ENCODE results near the gene ZC3H15.

ZC3H15 gene

GRCh38 chr2:186523791-186524190 is 37.7 kb downstream of the ZC3H15 start:
- Histone ChIP-seq H3K4me3 (ENCODE audit: low read depth in 1 of 2, low read length in 2 of 2) (no peak overlapping the region), H3K27me3 (ENCODE audit: low read depth, low read length) (no peaks in the 10 kb centered on the region), H3K9me3 (ENCODE audit: control insufficient read depth in 1 of 2, low read length in 2 of 2) (no peaks in the 10 kb centered on the region), H3K36me3 (ENCODE audit: control insufficient read depth in 1 of 2, insufficient read depth in 2 of 2, low read length in 2 of 2) (peaks cover 3 to 11% of the 10 kb centered on the region in 2 donors), H3K4me1 (ENCODE audit: control insufficient read depth in 1 of 2, insufficient read depth in 2 of 2, low read length in 2 of 2) (peaks cover 0 to 4% of the 10 kb centered on the region in 2 donors), H3K27ac (ENCODE audit: low read length) (no peak overlapping the region)

- Histone ChIP-seq H3K4me1 (ENCODE audit: control insufficient read depth in 1 of 2, insufficient read depth in 2 of 2, low read length in 2 of 2) (peaks cover 0 to 4% of the 10 kb centered on the region in 2 donors), H3K27ac (ENCODE audit: low read length) (no peak overlapping the region), H3K4me3 (ENCODE audit: low read depth in 1 of 2, low read length in 2 of 2) (no peak overlapping the region), H3K27me3 (ENCODE audit: low read depth, low read length) (no peaks in the 10 kb centered on the region), H3K36me3 (ENCODE audit: control insufficient read depth in 1 of 2, insufficient read depth in 2 of 2, low read length in 2 of 2) (peaks cover under 1 to 1% of the 10 kb centered on the region in 2 donors), H3K9me3 (ENCODE audit: control insufficient read depth in 1 of 2, low read length in 2 of 2) (no peaks in the 10 kb centered on the region)
These were observed 40.2 kb downstream of the ZC3H15 start for GRCh38 chr2:186526281-186526680.

- Histone ChIP-seq H3K36me3 (ENCODE audit: control insufficient read depth in 1 of 2, insufficient read depth in 2 of 2, low read length in 2 of 2) (no peaks in the 10 kb centered on the region), H3K4me3 (ENCODE audit: low read depth in 1 of 2, low read length in 2 of 2) (no peak overlapping the region), H3K27me3 (ENCODE audit: low read depth, low read length) (no peaks in the 10 kb centered on the region), H3K4me1 (ENCODE audit: control insufficient read depth in 1 of 2, insufficient read depth in 2 of 2, low read length in 2 of 2) (peaks cover 0 to 9% of the 10 kb centered on the region in 2 donors), H3K9me3 (ENCODE audit: control insufficient read depth in 1 of 2, low read length in 2 of 2) (no peaks in the 10 kb centered on the region), H3K27ac (ENCODE audit: low read length) (no peak overlapping the region)
These were observed 44.3 kb downstream of the ZC3H15 start for GRCh38 chr2:186530314-186530713.

- no peaks in the 10 kb centered on the region for H3K9me3 ChIP-seq (ENCODE audit: control insufficient read depth in 1 of 2, low read length in 2 of 2)
- no peaks in the 10 kb centered on the region for H3K27me3 ChIP-seq (ENCODE audit: low read depth, low read length)
- H3K4me1 ChIP-seq (ENCODE audit: control insufficient read depth in 1 of 2, insufficient read depth in 2 of 2, low read length in 2 of 2): peaks cover 0 to 9% of the 10 kb centered on the region in 2 donors
- no peak overlapping the region for H3K27ac ChIP-seq (ENCODE audit: low read length)
- H3K36me3 ChIP-seq (ENCODE audit: control insufficient read depth in 1 of 2, insufficient read depth in 2 of 2, low read length in 2 of 2): no peaks in the 10 kb centered on the region
- no peak overlapping the region for H3K4me3 ChIP-seq (ENCODE audit: low read depth in 1 of 2, low read length in 2 of 2)
These were observed 45.3 kb downstream of the ZC3H15 start for GRCh38 chr2:186531257-186531775.

GRCh38 chr2:186532891-186533290 is 46.8 kb downstream of the ZC3H15 start:
- H3K4me1 ChIP-seq (ENCODE audit: control insufficient read depth in 1 of 2, insufficient read depth in 2 of 2, low read length in 2 of 2): peaks cover 0 to 9% of the 10 kb centered on the region in 2 donors
- H3K27me3 ChIP-seq (ENCODE audit: low read depth, low read length): no peaks in the 10 kb centered on the region
- H3K27ac ChIP-seq (ENCODE audit: low read length): no peak overlapping the region
- H3K36me3 ChIP-seq (ENCODE audit: control insufficient read depth in 1 of 2, insufficient read depth in 2 of 2, low read length in 2 of 2): no peaks in the 10 kb centered on the region
- no peak overlapping the region for H3K4me3 ChIP-seq (ENCODE audit: low read depth in 1 of 2, low read length in 2 of 2)
- H3K9me3 ChIP-seq (ENCODE audit: control insufficient read depth in 1 of 2, low read length in 2 of 2): no peaks in the 10 kb centered on the region

GRCh38 chr2:186533717-186534116 is 47.7 kb downstream of the ZC3H15 start:
- peaks cover 0 to 9% of the 10 kb centered on the region in 2 donors for H3K4me1 ChIP-seq (ENCODE audit: control insufficient read depth in 1 of 2, insufficient read depth in 2 of 2, low read length in 2 of 2)
- H3K9me3 ChIP-seq (ENCODE audit: control insufficient read depth in 1 of 2, low read length in 2 of 2): no peaks in the 10 kb centered on the region
- H3K27ac ChIP-seq (ENCODE audit: low read length): no peak overlapping the region
- no peaks in the 10 kb centered on the region for H3K36me3 ChIP-seq (ENCODE audit: control insufficient read depth in 1 of 2, insufficient read depth in 2 of 2, low read length in 2 of 2)
- H3K27me3 ChIP-seq (ENCODE audit: low read depth, low read length): no peaks in the 10 kb centered on the region
- no peak overlapping the region for H3K4me3 ChIP-seq (ENCODE audit: low read depth in 1 of 2, low read length in 2 of 2)

- Histone ChIP-seq H3K4me1 (ENCODE audit: control insufficient read depth in 1 of 2, insufficient read depth in 2 of 2, low read length in 2 of 2) (peaks cover 0 to 9% of the 10 kb centered on the region in 2 donors), H3K27me3 (ENCODE audit: low read depth, low read length) (no peaks in the 10 kb centered on the region), H3K27ac (ENCODE audit: low read length) (no peak overlapping the region), H3K9me3 (ENCODE audit: control insufficient read depth in 1 of 2, low read length in 2 of 2) (no peaks in the 10 kb centered on the region), H3K4me3 (ENCODE audit: low read depth in 1 of 2, low read length in 2 of 2) (no peak overlapping the region), H3K36me3 (ENCODE audit: control insufficient read depth in 1 of 2, insufficient read depth in 2 of 2, low read length in 2 of 2) (no peaks in the 10 kb centered on the region)
These were observed 48.3 kb downstream of the ZC3H15 start for GRCh38 chr2:186534406-186534805.

GRCh38 chr2:186535861-186536260 is 49.8 kb downstream of the ZC3H15 start:
- Histone ChIP-seq H3K36me3 (ENCODE audit: control insufficient read depth in 1 of 2, insufficient read depth in 2 of 2, low read length in 2 of 2) (no peaks in the 10 kb centered on the region), H3K9me3 (ENCODE audit: control insufficient read depth in 1 of 2, low read length in 2 of 2) (no peaks in the 10 kb centered on the region), H3K4me3 (ENCODE audit: low read depth in 1 of 2, low read length in 2 of 2) (no peak overlapping the region), H3K27ac (ENCODE audit: low read length) (no peak overlapping the region), H3K27me3 (ENCODE audit: low read depth, low read length) (no peaks in the 10 kb centered on the region), H3K4me1 (ENCODE audit: control insufficient read depth in 1 of 2, insufficient read depth in 2 of 2, low read length in 2 of 2) (peaks cover 0 to 9% of the 10 kb centered on the region in 2 donors)

- H3K27ac ChIP-seq (ENCODE audit: low read length): no peak overlapping the region
- no peaks in the 10 kb centered on the region for H3K27me3 ChIP-seq (ENCODE audit: low read depth, low read length)
- H3K4me3 ChIP-seq (ENCODE audit: low read depth in 1 of 2, low read length in 2 of 2): no peak overlapping the region
- H3K36me3 ChIP-seq (ENCODE audit: control insufficient read depth in 1 of 2, insufficient read depth in 2 of 2, low read length in 2 of 2): no peaks in the 10 kb centered on the region
- H3K9me3 ChIP-seq (ENCODE audit: control insufficient read depth in 1 of 2, low read length in 2 of 2): no peaks in the 10 kb centered on the region
- peaks cover 0 to 9% of the 10 kb centered on the region in 2 donors for H3K4me1 ChIP-seq (ENCODE audit: control insufficient read depth in 1 of 2, insufficient read depth in 2 of 2, low read length in 2 of 2)
These were observed 51.0 kb downstream of the ZC3H15 start for GRCh38 chr2:186537019-186537418.

- H3K4me1 ChIP-seq (ENCODE audit: control insufficient read depth in 1 of 2, insufficient read depth in 2 of 2, low read length in 2 of 2): peaks cover 0 to 5% of the 10 kb centered on the region in 2 donors
- H3K9me3 ChIP-seq (ENCODE audit: control insufficient read depth in 1 of 2, low read length in 2 of 2): no peaks in the 10 kb centered on the region
- H3K27ac ChIP-seq (ENCODE audit: low read length): no peak overlapping the region
- no peak overlapping the region for H3K4me3 ChIP-seq (ENCODE audit: low read depth in 1 of 2, low read length in 2 of 2)
- no peaks in the 10 kb centered on the region for H3K27me3 ChIP-seq (ENCODE audit: low read depth, low read length)
- peaks cover 0 to 4% of the 10 kb centered on the region in 2 donors for H3K36me3 ChIP-seq (ENCODE audit: control insufficient read depth in 1 of 2, insufficient read depth in 2 of 2, low read length in 2 of 2)
These were observed 54.9 kb downstream of the ZC3H15 start for GRCh38 chr2:186540941-186541340.

GRCh38 chr2:186542002-186542401 is 55.9 kb downstream of the ZC3H15 start:
- Histone ChIP-seq H3K36me3 (ENCODE audit: control insufficient read depth in 1 of 2, insufficient read depth in 2 of 2, low read length in 2 of 2) (peaks cover 0 to 4% of the 10 kb centered on the region in 2 donors), H3K27ac (ENCODE audit: low read length) (no peak overlapping the region), H3K4me3 (ENCODE audit: low read depth in 1 of 2, low read length in 2 of 2) (no peak overlapping the region), H3K27me3 (ENCODE audit: low read depth, low read length) (no peaks in the 10 kb centered on the region), H3K4me1 (ENCODE audit: control insufficient read depth in 1 of 2, insufficient read depth in 2 of 2, low read length in 2 of 2) (peaks cover 3 to 5% of the 10 kb centered on the region in 2 donors), H3K9me3 (ENCODE audit: control insufficient read depth in 1 of 2, low read length in 2 of 2) (no peaks in the 10 kb centered on the region)

GRCh38 chr2:186543561-186544131 is 57.6 kb downstream of the ZC3H15 start:
- Histone ChIP-seq H3K4me1 (ENCODE audit: control insufficient read depth in 1 of 2, insufficient read depth in 2 of 2, low read length in 2 of 2) (peaks cover 3 to 5% of the 10 kb centered on the region in 2 donors), H3K9me3 (ENCODE audit: control insufficient read depth in 1 of 2, low read length in 2 of 2) (no peaks in the 10 kb centered on the region), H3K27me3 (ENCODE audit: low read depth, low read length) (no peaks in the 10 kb centered on the region), H3K27ac (ENCODE audit: low read length) (peak overlapping the region; percentile 84), H3K4me3 (ENCODE audit: low read depth in 1 of 2, low read length in 2 of 2) (no peak overlapping the region), H3K36me3 (ENCODE audit: control insufficient read depth in 1 of 2, insufficient read depth in 2 of 2, low read length in 2 of 2) (peaks cover 0 to 4% of the 10 kb centered on the region in 2 donors)

Data from muscle layer of duodenum (tissue), 2 donors.